ENCODE results near the gene GRID2.
"Not testable (repeated sequence)": the region's sequence is repeated elsewhere in the genome, so short reads cannot be mapped to it uniquely, and the experiment has no call there.

GRID2 gene

GRCh38 chr4:92303621-92304027 is at the start of gene GRID2:
TSS of gene GRID2 (plus strand) at chr4:92303966.
- DNase-seq, result no peak

GRCh38 chr4:92253986-92254671 is 49.6 kb upstream of the GRID2 start:
- no peak for DNase-seq

GRCh38 chr4:92254767-92255442 is 48.9 kb upstream of the GRID2 start:
- no peak for DNase-seq

- DNase-seq, result no peak
These were observed 47.9 kb upstream of the GRID2 start for GRCh38 chr4:92255920-92256244.

GRCh38 chr4:92257931-92258857 is 45.6 kb upstream of the GRID2 start:
- DNase-seq, result no peak

GRCh38 chr4:92261256-92261655 is 42.5 kb upstream of the GRID2 start:
- no peak for DNase-seq

- no peak for DNase-seq
These were observed 41.4 kb upstream of the GRID2 start for GRCh38 chr4:92262371-92262770.

- DNase-seq, result no peak
These were observed 40.8 kb upstream of the GRID2 start for GRCh38 chr4:92263010-92263409.

- no peak for DNase-seq
These were observed 40.2 kb upstream of the GRID2 start for GRCh38 chr4:92263575-92263974.

- no peak for DNase-seq
These were observed 39.6 kb upstream of the GRID2 start for GRCh38 chr4:92264163-92264562.

- no peak for DNase-seq
These were observed 38.7 kb upstream of the GRID2 start for GRCh38 chr4:92265021-92265420.

- DNase-seq, result no peak
These were observed 38.0 kb upstream of the GRID2 start for GRCh38 chr4:92265798-92266197.

GRCh38 chr4:92266521-92266920 is 37.2 kb upstream of the GRID2 start:
- no peak for DNase-seq

- DNase-seq, result no peak
These were observed 35.1 kb upstream of the GRID2 start for GRCh38 chr4:92268642-92269041.

- no peak for DNase-seq
These were observed 32.9 kb upstream of the GRID2 start for GRCh38 chr4:92270908-92271307.

GRCh38 chr4:92271551-92271950 is 32.2 kb upstream of the GRID2 start:
- not testable (repeated sequence) for DNase-seq

GRCh38 chr4:92277057-92277881 is 26.5 kb upstream of the GRID2 start:
- DNase-seq, result not testable (repeated sequence)

GRCh38 chr4:92279296-92279695 is 24.5 kb upstream of the GRID2 start:
- DNase-seq, result no peak

- DNase-seq, result no peak
These were observed 4.6 kb upstream of the GRID2 start for GRCh38 chr4:92299152-92299551.

GRCh38 chr4:92304121-92304520 is 355 bp downstream of the GRID2 start:
- no peak for DNase-seq

- no peak for DNase-seq
These were observed 840 bp downstream of the GRID2 start for GRCh38 chr4:92304606-92305005.

GRCh38 chr4:92305148-92305877 is 1.5 kb downstream of the GRID2 start:
- DNase-seq, result no peak

Measured in KG1 (cell line).